NCI-H226 (cell line): Measurements from ENCODE around the gene XRCC4.

Source experiments
- DNase-seq: peaks from one replicate; pipeline ENCODE4 v3.0.0-alpha.2; 2015

Gene XRCC4

DNA sequence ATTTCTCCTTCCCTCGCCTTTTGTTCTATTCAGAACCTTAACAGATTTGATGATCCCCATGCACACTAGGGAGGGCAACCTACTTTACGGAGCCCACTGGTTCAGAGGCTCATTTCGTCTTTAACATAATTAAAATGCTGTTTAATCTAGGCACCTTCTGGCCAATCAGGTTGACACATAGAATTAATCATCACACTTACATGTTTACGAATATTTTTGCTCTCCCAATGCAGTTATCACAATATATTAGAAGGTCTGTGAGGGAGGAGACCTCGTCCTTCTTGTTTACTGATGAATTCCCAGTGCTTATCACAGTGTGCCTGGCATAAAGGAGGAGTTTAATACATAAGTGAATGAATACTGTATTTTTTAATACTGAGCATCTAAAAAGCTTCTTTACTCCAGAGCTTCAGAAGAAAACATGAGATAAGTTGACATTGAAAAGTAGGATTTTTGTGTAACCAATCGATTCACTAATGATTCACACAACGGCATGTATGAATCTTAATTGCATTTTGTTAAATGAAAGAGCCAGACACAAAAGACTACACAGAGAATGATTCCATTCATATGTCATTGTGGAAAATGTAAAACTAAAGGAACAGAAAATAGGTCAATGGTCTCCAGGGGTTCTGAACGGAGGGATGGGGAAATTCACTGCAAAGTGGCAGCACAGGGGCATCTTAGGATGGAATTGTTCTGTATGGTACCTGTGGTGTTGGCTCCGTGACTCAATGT is 315.6 kb downstream of the XRCC4 start:
- no peak for DNase-seq

GRCh38 chr5:83393504-83393866 is 316.1 kb downstream of the XRCC4 start:
- DNase-seq: no peak

- no peak for DNase-seq
These were observed 316.8 kb downstream of the XRCC4 start for GRCh38 chr5:83394190-83394589.

GRCh38 chr5:83396662-83397061 is 319.3 kb downstream of the XRCC4 start:
- DNase-seq: no peak

DNA sequence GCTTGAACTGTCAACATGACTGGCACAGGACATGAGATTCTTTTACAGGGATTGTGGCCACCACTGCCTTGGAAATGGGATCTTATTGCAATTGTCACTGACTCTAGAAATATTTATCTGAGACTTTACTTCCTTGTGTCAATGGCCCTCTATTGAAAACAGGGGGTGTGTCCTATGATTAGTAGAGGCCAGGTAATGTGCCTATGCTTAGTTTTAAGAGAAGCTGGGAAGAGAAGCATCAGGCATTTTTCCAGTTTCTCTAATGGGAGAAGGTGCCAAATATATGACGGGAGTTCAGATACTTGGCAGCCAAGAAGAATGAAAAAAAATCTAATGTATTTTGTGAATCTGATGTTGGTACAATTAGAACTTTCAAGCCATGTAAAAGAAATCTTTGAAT is 320.3 kb downstream of the XRCC4 start:
- no peak for DNase-seq

- DNase-seq: no peak
These were observed 322.9 kb downstream of the XRCC4 start for GRCh38 chr5:83400241-83400640.

DNA sequence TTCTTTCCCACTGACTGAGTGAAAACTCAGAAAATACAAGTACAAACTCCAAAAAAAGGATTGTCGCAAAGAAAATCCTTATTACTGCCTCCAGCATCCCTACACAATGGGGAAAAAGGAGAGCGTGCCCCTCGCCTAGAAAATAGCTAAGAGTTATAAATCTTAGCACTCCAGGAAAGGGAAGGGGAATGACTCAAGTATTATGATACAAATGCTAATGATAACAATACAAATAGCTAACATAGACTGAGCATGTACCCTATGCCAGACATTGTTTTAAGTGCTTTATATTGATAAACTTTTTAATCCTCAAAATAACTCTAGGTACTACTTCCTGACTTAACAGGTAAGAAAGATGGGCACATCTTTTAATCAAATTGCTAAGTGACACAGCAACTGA is 323.4 kb downstream of the XRCC4 start:
- no peak for DNase-seq

DNA sequence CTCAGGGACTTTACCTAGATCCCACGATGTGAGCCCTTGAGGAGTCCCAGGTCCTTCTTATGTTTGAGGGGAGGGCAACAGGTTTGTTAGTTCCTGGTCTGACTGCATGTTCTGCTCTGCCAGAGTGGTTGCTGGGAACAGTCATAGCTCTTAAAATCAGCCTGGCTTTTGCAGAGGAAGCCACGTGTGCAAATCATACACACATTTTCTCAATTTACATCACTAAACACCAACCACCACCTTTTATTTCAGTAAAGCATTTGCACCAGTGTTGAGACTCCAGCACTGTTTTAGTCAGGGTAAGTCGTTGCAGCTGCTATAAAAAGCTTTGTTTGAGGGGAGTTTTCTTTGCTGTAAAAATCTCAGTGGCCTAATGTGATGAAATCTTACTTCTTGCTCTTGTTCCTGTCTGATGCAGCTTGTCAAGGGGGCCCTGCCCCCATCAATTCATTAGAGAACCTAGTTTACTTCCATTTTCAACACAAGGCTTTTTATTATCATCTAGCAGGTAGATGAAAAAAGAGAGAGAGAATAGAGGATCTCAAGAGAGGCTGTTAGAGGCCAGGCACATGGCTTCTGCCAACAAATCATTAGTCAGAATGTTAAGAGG is 323.9 kb downstream of the XRCC4 start:
- DNase-seq: no peak

- DNase-seq: no peak
These were observed 324.4 kb downstream of the XRCC4 start for GRCh38 chr5:83401775-83402174.
